Kidney capillary endothelial cell (primary cell): ENCODE measurements around the gene PCBP3.
A peak's percentile ranks its signal among the peaks of the same experiment; 100 is the strongest.
"Not testable (repeated sequence)": the region's sequence is repeated elsewhere in the genome, so short reads cannot be mapped to it uniquely, and the experiment has no call there.

ENCODE experiments used
- DNase-seq: peaks from one replicate; pipeline ENCODE4 v3.0.0-alpha.2; 2018; ENCODE audit warnings: low spot score

The PCBP3 gene

DNA sequence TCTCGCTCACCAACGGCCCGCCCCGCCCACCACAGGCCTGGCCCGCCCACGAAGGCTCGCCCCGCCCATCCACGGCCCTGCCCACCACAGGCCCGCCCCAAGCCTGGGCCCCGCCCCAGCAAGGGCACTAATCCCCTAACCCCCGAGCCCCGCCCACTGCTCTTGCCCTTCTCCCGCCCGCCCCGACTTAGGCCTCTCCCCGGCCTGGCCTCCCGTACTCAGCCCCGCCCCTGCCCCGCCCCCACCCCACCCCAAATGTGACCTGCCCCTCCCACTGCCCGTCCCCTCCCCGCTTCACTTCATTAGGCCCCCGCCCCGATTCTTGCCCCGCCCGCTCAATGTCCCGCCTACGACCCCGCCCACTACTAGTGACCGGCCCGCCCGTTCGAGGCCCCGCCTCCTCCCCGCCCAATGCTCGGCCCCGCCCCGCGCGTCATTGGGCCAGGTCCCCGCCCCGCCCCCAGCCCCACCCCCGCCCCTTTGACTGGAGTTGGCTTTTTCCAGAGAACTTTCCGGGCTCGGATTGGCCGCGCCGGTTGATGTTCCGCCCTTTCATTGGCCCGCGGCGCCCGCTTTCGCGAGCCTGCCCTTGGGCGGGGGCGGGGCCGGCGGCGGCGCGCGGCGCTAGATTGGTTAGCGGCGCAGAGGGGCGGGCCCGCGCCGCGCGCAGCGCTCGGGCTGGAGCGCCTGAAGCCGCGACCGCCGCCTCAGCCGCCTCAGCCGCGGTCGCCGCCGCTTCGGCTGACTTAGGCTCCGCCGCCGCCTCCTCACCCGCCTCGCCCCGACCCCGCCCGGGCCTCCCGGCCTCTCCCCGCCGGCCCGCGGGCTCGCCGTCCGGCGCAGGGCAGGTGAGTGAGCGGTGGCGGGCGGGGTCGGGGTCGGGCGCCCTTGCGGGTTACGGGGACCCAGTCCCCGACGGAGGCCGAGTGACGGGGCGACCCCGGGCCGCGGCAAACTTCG, at the start of gene PCBP3:
TSS of gene PCBP3 (plus strand) at position 705 of the 960 bp plus-strand sequence. CDS start 206,361 bp downstream, outside the sequence.
- DNase-seq = peak; percentile 93

- no peak for DNase-seq
Observed at GRCh38 chr21:45594721-45595489, 48.6 kb upstream of the PCBP3 start.

DNA sequence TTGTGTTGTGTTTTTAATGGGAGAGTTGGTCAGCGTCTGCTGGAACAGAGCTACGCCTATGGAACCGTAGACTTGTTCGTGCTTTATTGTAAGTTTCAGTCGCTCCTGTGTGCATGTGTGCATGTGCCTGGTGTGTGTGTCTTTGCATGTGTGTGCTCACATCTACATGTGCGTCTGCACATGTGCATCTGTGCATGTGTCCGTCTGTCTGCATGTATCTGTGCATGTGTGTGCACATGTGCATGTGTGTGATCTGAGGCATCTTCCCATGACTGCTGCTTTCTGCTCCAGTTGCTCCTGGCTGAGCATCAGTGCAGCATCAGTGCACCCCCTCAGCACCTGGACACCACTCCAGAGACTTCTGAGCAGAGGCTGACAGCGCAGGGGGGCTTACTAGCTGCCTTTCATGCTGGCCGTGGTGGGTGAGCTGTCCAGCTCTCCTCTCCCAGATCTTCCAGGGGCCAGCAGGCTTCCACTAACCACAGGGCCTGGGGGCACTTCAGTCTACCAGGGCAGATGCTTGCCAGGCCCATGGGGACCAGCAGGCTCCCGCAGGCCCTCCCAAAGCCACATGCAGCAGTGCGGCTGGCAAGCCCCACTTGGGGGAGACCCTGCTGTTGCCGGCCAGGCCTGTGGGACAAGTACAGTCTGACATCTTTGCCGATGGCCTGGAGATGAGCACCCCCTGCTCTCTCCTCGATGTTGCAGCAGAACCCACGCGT, 47.8 kb upstream of the PCBP3 start:
- no peak for DNase-seq

DNA sequence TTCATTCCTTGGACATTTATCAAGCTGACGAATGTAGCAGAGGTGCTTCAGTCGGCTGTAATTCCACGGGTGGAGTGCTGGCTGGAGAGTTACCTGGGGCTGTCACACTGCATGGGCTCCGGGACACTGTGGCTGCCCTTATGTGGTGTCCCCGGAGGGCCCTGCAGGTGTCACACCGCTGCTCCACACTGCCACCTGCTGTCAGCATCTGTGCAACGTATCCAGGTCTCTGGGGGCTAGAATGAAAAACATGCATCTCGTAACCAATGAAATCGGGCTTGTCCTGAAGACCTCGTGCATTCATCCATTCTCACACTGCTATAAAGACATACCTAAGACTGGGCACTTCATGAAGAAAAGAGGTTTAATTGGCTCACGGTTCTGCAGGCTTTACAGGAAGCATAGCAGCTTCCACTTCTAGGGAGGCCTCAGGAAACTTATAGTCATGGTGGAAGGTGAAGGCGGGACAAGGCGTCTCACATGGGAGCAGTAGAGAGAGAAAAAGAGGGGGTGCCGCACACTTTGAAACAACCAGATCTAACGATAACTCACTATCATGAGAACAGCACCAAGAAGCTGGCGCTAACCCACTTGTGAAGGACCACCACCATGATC, 46.7 kb upstream of the PCBP3 start:
- peak; percentile 45 for DNase-seq

- DNase-seq = no peak
Observed at GRCh38 chr21:45598109-45598508, 45.4 kb upstream of the PCBP3 start.

DNA sequence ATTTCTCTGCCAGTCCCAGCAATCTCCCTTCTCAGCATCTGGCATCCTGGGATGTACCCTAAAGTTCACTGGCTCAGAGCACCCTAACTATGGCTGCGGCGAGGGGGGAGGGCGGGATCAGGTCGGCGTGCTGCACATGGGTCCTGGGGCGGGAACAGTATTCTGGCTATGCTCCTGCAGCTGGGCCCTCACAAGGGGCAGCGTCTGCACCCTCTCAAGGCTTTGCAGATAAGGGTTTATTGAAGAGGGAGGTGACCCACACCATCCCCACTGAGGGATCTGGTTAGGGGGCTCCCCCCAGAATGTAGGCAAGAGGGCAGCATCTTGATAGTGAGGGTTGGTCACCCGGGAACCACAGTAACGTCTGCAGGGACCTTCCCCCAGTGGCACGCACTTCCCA, 44.9 kb upstream of the PCBP3 start:
- DNase-seq = no peak

GRCh38 chr21:45599146-45599581, 44.4 kb upstream of the PCBP3 start:
- DNase-seq = no peak

DNA sequence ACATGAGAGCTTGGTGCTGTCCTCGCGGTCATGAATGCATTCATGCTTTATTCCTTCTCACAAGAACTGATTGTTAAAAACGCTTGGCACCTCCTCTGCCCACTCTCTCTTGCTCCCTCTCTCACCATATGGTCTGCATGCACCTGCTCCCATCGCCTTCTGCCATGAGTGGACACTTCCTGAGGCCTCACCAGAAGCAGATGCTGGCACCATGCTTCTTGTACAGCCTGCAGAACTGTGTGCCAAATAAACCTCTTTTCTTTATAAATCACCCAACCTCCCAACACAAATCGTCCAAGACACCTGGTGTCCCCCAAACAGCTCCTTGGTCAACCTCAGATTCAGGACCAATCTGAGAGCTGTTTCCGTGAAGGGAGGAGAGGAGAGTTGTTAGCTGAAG, 43.3 kb upstream of the PCBP3 start:
- DNase-seq = no peak

DNA sequence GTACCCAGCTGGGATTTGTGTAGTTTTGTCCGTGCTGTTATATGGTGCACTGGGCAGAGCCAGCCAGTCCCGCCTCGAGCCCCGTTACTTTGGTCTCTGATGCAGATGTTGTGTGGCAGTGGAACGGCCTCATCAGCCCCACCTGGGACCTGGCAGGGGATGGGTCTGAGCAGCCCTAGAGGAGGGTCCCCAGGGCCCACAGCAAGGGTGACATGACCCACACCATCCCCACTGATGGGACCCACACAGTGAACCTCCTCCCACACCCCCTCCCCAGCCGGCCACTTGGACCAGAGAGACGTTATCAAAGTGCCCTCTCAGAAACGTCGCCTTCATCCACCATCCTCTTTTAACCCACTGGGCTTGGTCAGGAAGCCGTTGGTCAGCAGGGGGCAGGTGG, 42.0 kb upstream of the PCBP3 start:
- DNase-seq = no peak

DNA sequence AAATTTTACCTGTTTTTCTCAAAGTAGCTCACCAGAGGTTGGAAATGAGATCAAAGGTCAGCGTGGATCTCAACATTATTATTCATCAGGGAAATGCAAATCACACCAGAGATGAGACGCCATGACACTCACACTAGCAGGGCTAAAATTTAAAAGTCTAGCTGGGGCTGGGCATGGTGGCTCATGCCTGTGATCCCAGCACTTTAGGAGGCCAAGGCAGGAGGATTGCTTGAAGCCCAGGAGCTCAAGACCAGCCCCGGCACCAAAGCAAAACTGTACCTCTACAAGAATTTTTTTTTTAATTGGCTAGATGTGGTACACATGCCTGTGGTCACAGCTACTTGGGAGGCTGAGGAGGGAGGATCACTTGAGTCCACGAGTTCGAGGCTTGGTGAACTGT, 41.4 kb upstream of the PCBP3 start:
- DNase-seq = no peak

GRCh38 chr21:45603481-45603880, 40.0 kb upstream of the PCBP3 start:
- DNase-seq = no peak

DNA sequence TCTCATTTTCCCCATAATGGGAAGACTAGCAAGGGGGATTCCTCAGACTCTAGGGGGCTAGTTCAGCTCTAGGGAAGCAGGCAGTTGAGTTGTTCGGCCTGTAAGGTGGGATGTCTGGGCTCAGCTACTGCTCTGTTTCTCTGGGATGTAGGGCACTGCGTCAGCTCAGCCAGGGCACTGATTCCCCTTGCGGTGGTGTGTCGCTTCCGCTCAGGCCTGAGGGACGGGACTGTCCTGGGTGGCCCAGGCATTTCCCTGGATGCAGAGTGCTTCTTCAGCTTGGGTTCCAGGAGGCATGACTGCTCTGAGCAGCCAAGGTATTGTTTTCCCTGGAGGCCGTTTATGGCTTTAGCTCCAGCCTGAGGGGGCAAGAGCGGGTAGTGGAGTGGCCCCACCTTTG, 38.8 kb upstream of the PCBP3 start:
- DNase-seq = not testable (repeated sequence)

DNA sequence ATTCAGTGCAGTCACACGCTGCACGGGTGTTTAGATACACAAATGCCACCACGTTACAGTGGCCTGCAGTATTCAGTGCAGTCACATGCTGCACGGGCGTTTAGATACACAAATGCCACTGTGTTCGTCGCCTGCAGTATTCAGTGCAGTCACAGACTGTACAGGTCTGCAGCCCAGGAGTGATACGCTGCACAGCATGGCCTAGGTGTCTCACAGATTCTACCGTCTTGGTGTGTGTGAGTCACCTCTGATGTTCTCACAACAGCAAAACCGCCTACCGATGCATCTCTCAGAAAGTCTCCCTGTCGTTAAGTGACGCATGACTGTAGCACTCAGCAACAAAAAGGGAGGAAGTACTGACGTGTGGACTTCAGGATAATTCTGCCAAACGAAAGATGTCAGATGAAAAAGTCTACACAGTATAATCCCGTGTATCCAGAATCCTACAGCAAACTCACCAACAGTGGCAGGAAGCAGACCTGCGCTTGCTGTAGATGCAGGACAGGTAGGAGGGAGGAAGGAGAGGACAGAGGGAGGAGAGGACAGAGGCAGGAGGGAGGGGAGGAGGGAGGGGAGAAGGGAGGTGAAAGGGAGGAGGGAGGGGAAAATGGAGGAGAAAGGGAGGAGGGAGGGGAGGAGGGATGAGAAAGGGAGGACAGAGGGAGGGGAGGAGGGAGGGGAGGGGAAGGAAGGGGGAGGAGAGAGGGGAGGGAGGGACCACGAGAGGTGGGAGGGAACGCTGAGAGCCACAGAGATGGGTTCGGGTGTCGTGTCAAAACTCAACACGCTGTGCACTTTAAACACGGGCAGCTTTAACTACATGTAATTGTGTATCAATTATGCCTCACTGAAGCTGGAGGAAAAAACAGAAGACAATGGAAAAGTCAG, 36.3 kb upstream of the PCBP3 start:
- DNase-seq = peak; percentile 35

- DNase-seq = no peak
Observed at GRCh38 chr21:45607909-45608295, 35.6 kb upstream of the PCBP3 start.

GRCh38 chr21:45608747-45609470, 34.6 kb upstream of the PCBP3 start:
- DNase-seq = not testable (repeated sequence)

- not testable (repeated sequence) for DNase-seq
Observed at GRCh38 chr21:45609616-45610015, 33.9 kb upstream of the PCBP3 start.

GRCh38 chr21:45611296-45611695, 32.2 kb upstream of the PCBP3 start:
- DNase-seq = no peak

DNA sequence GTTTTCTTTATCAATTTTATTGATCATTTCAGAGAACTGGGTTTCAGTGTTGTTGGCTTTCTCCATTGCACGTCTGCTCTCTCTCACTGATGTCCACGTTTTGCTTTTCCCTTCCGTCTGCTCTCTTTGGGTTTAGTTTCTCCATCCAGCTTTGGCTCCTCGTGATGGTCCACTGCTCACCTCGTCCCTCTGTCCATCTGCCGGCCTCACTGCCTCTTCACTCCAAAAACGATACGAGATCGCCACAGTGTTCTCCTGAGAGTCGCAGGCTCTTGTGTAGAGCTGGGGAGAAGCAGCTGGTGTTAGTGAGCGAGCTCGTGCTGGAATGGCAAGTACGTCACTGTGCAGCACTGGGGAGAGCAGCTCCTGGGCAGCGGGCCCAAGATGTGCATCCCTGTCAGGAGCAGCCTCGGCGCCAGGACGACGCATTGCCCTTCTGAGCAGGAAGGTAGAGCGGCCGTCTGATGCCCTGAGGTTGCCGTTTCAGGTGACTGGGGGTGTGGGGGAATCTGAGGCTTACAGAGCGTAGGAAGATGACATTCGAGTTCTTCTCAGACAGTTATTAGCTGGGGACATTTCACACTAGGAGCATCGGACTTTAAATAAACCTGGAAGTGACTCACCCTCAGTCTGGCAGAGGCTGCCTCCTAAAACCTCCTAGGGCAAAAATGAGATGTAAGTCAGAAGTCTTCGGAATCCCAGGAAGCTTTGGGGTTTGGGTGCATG, 31.4 kb upstream of the PCBP3 start:
- peak; percentile 27 for DNase-seq

- not testable (repeated sequence) for DNase-seq
Observed at GRCh38 chr21:45612665-45613019, 30.9 kb upstream of the PCBP3 start.

DNA sequence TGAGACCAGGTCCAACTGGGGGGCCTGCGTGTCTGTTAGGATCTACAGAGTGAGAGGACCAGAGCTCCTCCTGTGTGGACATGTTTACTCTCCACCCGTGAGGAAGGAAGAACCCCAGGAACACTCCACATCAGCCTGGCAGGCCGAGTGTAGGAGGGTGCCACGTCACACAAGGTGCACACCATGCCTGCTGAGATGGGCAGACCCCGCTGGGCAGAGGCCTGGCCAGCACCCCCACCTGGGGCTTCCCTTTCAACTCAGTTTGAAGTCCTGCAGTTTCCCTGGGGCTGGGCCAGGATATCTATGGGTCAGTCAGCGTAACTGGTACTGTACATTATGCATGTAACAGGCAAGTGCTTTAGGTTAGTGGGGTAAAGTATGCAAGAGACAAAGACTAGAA, 30.1 kb upstream of the PCBP3 start:
- no peak for DNase-seq
